ENCODE results near the gene FKBP1C. TPM values are rescaled to one million over a fixed set of nuclear protein-coding genes. Genes with fewer than 3 reads are reported as not detected.
"Not testable (repeated sequence)": the region's sequence is repeated elsewhere in the genome, so short reads cannot be mapped to it uniquely, and the experiment has no call there.

The FKBP1C gene
- total RNA-seq, 1 donor from 2014 or later, result 0.86 TPM

DNA sequence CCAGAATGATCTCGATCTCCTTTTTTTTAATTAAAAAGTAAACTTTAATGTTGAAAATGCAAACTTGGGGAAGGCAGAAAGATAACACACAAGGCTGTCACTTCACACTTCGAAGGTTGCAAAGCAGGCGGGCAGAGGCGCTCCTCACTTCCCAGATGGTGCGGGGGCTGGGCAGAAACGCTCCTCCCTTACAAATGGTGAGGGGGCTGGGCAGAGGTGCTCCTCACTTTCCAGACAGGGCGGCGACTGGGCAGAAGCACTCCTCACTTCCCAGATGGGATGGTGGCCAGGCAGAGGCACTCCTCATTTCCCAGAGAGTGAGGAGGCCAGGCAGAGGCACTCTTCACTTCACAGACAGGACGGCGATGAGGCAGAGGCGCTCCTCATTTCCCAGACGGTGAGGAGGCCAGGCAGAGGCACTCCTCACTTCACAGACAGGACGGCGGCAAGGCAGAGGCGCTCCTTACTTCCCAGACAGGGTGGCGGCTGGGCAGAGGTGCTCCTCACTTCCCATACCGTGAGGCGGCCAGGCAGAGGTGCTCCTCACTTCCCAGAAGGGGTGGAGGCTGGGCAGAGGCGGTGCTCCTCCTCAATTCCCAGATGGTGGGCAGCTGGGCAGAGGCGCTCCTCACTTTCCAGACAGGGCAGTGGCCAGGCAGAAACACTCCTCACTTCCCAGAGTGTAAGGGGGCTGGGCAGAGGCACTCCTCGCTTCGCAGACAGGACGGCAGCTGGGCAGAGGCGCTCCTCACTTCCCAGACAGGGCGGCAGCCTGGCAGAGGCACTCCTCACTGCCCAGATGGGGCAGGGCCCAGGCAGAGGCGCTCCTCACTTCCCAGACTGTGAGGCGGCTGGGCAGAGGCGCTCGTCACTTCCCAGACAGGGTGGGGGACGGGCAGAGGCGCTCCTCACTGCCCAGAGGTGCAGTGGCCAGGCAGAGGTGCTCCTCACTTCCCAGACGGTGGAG lies 16.9 kb downstream of the FKBP1C start:
- not testable (repeated sequence) for DNase-seq (ENCODE audit: low read depth, low spot score); H3K9me3 Mint-ChIP-seq; H3K4me1 Mint-ChIP-seq; H3K4me3 Mint-ChIP-seq; H3K36me3 Mint-ChIP-seq (ENCODE audit: low read depth); H3K27me3 Mint-ChIP-seq (ENCODE audit: low read depth); H3K27ac Mint-ChIP-seq (ENCODE audit: unreplicated experiment)

DNA sequence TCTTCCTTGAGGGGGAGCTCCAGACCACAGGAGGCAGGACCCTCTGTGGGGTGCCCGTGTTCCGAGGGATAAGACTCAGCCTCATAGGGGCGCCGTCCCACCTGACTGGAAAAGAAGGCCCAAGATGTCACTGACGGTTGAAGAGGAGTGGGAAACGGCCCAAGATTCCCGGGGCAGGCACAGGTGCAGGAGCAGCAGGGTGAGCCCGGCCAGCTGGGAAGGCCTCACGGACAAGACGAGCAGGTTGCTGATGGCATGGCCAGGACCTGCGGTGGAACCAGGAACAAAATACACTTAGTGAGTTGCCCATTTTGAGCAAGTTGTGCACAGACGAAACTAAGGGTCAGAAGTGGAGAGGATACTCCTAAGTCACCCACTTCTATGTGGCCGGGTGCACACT lies 18.8 kb downstream of the FKBP1C start:
- H3K27me3 Mint-ChIP-seq (ENCODE audit: low read depth); H3K36me3 Mint-ChIP-seq (ENCODE audit: low read depth); H3K4me1 Mint-ChIP-seq; H3K4me3 Mint-ChIP-seq; H3K27ac Mint-ChIP-seq (ENCODE audit: unreplicated experiment); DNase-seq (ENCODE audit: low read depth, low spot score): not testable (repeated sequence)
- peaks cover 13% of the 10 kb centered on the region for H3K9me3 Mint-ChIP-seq

DNA sequence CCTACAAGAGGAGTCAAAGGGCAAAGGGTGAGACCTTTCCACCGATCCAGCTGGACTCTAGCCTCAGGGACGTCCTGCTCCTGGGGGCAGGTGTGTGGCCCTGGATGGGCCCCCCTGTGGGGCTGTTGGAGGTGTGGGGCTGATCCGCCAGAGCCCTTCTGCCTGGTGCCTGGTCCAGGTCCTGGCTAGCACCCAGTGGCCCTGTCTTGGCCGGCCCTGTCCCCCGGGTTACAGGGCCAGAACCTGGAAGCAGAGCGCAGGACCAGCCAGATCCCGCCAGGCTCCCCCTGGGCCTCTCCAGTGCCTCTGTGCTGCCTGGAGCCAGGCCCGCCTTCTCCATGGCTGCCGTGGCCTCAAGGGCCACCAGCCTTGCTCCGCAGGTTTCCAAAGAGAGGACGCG lies 19.2 kb downstream of the FKBP1C start:
- DNase-seq (ENCODE audit: low read depth, low spot score), result not testable (repeated sequence)
- H3K9me3 Mint-ChIP-seq, result peaks cover 14% of the 10 kb centered on the region

GRCh38 chr6:63236398-63236817 lies 25.1 kb downstream of the FKBP1C start:
- Mint-ChIP-seq H3K4me1 (no peaks in the 10 kb centered on the region), H3K27me3 (ENCODE audit: low read depth) (no peaks in the 10 kb centered on the region), H3K4me3 (no peak overlapping the region), H3K36me3 (ENCODE audit: low read depth) (peaks cover 3% of the 10 kb centered on the region), H3K9me3 (peaks cover 14% of the 10 kb centered on the region), H3K27ac (ENCODE audit: unreplicated experiment) (peak overlapping the region; percentile 61)
- no peak for DNase-seq (ENCODE audit: low read depth, low spot score)
- TF ChIP-seq, protein P1, sequence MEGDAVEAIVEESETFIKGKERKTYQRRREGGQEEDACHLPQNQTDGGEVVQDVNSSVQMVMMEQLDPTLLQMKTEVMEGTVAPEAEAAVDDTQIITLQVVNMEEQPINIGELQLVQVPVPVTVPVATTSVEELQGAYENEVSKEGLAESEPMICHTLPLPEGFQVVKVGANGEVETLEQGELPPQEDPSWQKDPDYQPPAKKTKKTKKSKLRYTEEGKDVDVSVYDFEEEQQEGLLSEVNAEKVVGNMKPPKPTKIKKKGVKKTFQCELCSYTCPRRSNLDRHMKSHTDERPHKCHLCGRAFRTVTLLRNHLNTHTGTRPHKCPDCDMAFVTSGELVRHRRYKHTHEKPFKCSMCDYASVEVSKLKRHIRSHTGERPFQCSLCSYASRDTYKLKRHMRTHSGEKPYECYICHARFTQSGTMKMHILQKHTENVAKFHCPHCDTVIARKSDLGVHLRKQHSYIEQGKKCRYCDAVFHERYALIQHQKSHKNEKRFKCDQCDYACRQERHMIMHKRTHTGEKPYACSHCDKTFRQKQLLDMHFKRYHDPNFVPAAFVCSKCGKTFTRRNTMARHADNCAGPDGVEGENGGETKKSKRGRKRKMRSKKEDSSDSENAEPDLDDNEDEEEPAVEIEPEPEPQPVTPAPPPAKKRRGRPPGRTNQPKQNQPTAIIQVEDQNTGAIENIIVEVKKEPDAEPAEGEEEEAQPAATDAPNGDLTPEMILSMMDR (conservative IDR thresholded peaks at IDR 0.05), result no peak

More for the DNA sequence above, 19.2 kb downstream of the FKBP1C start:
- not testable (repeated sequence) for H3K36me3 Mint-ChIP-seq (ENCODE audit: low read depth); H3K4me1 Mint-ChIP-seq; H3K27ac Mint-ChIP-seq (ENCODE audit: unreplicated experiment); H3K4me3 Mint-ChIP-seq; H3K27me3 Mint-ChIP-seq (ENCODE audit: low read depth)

DNA sequence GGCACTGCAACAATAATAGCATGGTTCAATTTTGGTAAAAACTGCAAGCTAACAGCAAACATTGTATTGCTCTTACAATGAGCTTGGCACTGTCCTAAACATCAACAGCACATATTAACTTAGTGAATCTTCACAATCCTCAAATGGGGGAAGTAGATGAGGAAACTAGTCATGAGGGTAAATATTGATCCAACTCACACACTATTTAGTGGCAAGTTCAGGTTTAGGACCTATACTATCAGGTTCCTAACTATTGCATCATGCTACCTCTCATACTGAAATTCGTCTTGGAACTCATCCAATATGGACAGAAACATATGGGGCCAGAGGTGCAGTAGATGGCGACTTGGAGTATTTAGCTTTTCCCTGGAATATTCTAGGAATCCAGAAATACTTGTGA lies 34.2 kb downstream of the FKBP1C start:
- Mint-ChIP-seq H3K36me3 (ENCODE audit: low read depth) (no peaks in the 10 kb centered on the region), H3K27me3 (ENCODE audit: low read depth) (no peaks in the 10 kb centered on the region), H3K4me1 (no peaks in the 10 kb centered on the region), H3K9me3 (no peaks in the 10 kb centered on the region), H3K27ac (ENCODE audit: unreplicated experiment) (no peak overlapping the region), H3K4me3 (no peak overlapping the region)
- no peak for DNase-seq (ENCODE audit: low read depth, low spot score)
- TF ChIP-seq, protein P1 (conservative IDR thresholded peaks at IDR 0.05), result no peak

DNA sequence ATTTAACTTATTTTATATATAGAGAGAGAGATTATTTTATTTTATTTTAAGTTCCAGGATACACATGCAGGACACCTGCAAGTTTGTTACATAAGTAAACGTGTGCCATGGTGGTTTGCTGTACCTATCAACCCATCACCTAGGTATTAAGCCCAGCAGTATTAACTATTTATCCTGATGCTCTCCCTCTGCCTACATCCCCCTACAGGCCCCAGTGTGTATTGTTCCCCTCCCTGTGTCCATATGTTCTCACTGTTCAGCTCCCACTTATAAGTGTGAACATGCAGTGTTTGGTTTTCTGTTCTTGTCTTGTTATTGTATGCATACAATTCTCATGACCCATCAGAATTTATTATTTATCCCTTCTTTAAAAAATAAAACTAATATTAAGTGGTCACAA lies 34.6 kb downstream of the FKBP1C start:
- DNase-seq (ENCODE audit: low read depth, low spot score), result no peak
- TF ChIP-seq, protein P1 (conservative IDR thresholded peaks at IDR 0.05), result peak; percentile 46
- Mint-ChIP-seq H3K27me3 (ENCODE audit: low read depth) (no peaks in the 10 kb centered on the region), H3K27ac (ENCODE audit: unreplicated experiment) (no peak overlapping the region), H3K9me3 (no peaks in the 10 kb centered on the region), H3K4me1 (no peaks in the 10 kb centered on the region), H3K4me3 (no peak overlapping the region), H3K36me3 (ENCODE audit: low read depth) (no peaks in the 10 kb centered on the region)

DNA sequence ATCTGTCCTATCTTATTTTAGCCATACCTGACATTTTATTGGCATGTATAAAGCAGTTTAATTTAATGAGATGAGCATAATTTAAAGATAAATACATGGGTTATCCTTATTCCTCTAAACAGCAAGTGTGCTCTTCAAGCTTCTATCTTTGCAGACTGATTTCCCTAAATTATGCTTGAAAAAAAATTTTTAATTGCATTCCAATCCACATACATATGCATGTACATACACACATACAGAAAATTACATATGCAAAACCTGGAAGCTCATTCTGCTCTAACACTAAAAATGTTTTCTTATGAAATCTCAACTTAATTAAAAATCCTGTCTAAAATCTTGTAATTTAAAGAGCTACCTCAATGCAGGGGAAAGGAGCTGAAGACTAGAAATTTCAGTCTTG lies 35.3 kb downstream of the FKBP1C start:
- Mint-ChIP-seq H3K4me3 (no peak overlapping the region), H3K27ac (ENCODE audit: unreplicated experiment) (no peak overlapping the region), H3K9me3 (no peaks in the 10 kb centered on the region), H3K36me3 (ENCODE audit: low read depth) (no peaks in the 10 kb centered on the region), H3K27me3 (ENCODE audit: low read depth) (no peaks in the 10 kb centered on the region), H3K4me1 (no peaks in the 10 kb centered on the region)
- TF ChIP-seq, protein P1 (conservative IDR thresholded peaks at IDR 0.05), result no peak
- DNase-seq (ENCODE audit: low read depth, low spot score), result no peak
